HG03175 (cell line): ENCODE results near the gene FZD10.

Source experiments
- ATAC-seq: cut with Tn5 transposase; IDR thresholded peaks from one replicate; pipeline ENCODE4 v1.9.1; 2021; ENCODE audit warnings: mild to moderate bottlenecking, moderate library complexity; ENCODE audit not compliant: unreplicated experiment

Gene FZD10

GRCh38 chr12:130177635-130178242, 15.5 kb downstream of the FZD10 start:
- ATAC-seq, result no peak

- no peak for ATAC-seq
Observed at GRCh38 chr12:130178282-130178681, 16.0 kb downstream of the FZD10 start.

- ATAC-seq, result no peak
Observed at GRCh38 chr12:130179191-130179590, 16.9 kb downstream of the FZD10 start.

GRCh38 chr12:130179621-130180020, 17.4 kb downstream of the FZD10 start:
- ATAC-seq, result no peak

GRCh38 chr12:130181211-130181610, 18.9 kb downstream of the FZD10 start:
- no peak for ATAC-seq

- no peak for ATAC-seq
Observed at GRCh38 chr12:130183585-130184370, 21.5 kb downstream of the FZD10 start.

GRCh38 chr12:130184404-130185090, 22.3 kb downstream of the FZD10 start:
- ATAC-seq, result no peak

- no peak for ATAC-seq
Observed at GRCh38 chr12:130185455-130186391, 23.5 kb downstream of the FZD10 start.

GRCh38 chr12:130186651-130187268, 24.5 kb downstream of the FZD10 start:
- ATAC-seq, result no peak

- no peak for ATAC-seq
Observed at GRCh38 chr12:130192642-130193345, 30.5 kb downstream of the FZD10 start.

- ATAC-seq, result no peak
Observed at GRCh38 chr12:130194154-130194553, 31.9 kb downstream of the FZD10 start.

- ATAC-seq, result no peak
Observed at GRCh38 chr12:130195369-130195768, 33.1 kb downstream of the FZD10 start.

- no peak for ATAC-seq
Observed at GRCh38 chr12:130195776-130196175, 33.5 kb downstream of the FZD10 start.

- ATAC-seq, result no peak
Observed at GRCh38 chr12:130196827-130197226, 34.6 kb downstream of the FZD10 start.

GRCh38 chr12:130198026-130198662, 35.9 kb downstream of the FZD10 start:
- no peak for ATAC-seq

GRCh38 chr12:130198663-130199060, 36.4 kb downstream of the FZD10 start:
- no peak for ATAC-seq

GRCh38 chr12:130199581-130200390, 37.5 kb downstream of the FZD10 start:
- no peak for ATAC-seq

- no peak for ATAC-seq
Observed at GRCh38 chr12:130200445-130200844, 38.2 kb downstream of the FZD10 start.
